Breast epithelium (tissue), 3 donors: Measurements from ENCODE around the gene PPIP5K2.

Experiments
- POLR2A ChIP-seq: fragments of 450-650 bp; IDR thresholded peaks from one replicate; pipeline ENCODE4 v1.6.1; 2016; ENCODE audit warnings: antibody characterized with exemption, mild to moderate bottlenecking, moderate library complexity
- POLR2AphosphoS5 ChIP-seq, 3 donors: sonication (generic); formaldehyde crosslinking; IDR thresholded peaks; one replicate each; pipeline ENCODE4 v1.6.1; 2017; ENCODE audit warnings: antibody characterized with exemption in 3 of 3
- TF ChIP-seq, protein P1 (sequence below), 3 donors: fragments of 450-650 bp; IDR thresholded peaks; one replicate each; pipeline ENCODE4 v1.5.1; 2016 to 2017; ENCODE audit warnings: antibody characterized with exemption in 3 of 3, mild to moderate bottlenecking in 3 of 3, moderate library complexity in 3 of 3

GRCh38 chr5:103178167-103178566 lies 58.1 kb downstream of the PPIP5K2 start:
- TF ChIP-seq POLR2A (no peak), POLR2AphosphoS5 (IDR thresholded peaks at IDR 0.05) (no peak)
- TF ChIP-seq, protein P1, sequence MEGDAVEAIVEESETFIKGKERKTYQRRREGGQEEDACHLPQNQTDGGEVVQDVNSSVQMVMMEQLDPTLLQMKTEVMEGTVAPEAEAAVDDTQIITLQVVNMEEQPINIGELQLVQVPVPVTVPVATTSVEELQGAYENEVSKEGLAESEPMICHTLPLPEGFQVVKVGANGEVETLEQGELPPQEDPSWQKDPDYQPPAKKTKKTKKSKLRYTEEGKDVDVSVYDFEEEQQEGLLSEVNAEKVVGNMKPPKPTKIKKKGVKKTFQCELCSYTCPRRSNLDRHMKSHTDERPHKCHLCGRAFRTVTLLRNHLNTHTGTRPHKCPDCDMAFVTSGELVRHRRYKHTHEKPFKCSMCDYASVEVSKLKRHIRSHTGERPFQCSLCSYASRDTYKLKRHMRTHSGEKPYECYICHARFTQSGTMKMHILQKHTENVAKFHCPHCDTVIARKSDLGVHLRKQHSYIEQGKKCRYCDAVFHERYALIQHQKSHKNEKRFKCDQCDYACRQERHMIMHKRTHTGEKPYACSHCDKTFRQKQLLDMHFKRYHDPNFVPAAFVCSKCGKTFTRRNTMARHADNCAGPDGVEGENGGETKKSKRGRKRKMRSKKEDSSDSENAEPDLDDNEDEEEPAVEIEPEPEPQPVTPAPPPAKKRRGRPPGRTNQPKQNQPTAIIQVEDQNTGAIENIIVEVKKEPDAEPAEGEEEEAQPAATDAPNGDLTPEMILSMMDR (IDR thresholded peaks at IDR 0.05): no peak
